CD4-positive, alpha-beta T cell treated with Interleukin-17A for 1 hour (primary cell): ENCODE measurements around the gene MSTN.

Source experiments
- DNase-seq: peaks from one replicate; pipeline ENCODE4 v3.0.0-alpha.2; 2020

The MSTN gene

GRCh38 chr2:190062601-190063000 lies at the start of gene MSTN:
Gene MSTN, minus strand, starts transcription at chr2:190062729. Its CDS starts 133 bp downstream, at chr2:190062596.
- no peak for DNase-seq

DNA sequence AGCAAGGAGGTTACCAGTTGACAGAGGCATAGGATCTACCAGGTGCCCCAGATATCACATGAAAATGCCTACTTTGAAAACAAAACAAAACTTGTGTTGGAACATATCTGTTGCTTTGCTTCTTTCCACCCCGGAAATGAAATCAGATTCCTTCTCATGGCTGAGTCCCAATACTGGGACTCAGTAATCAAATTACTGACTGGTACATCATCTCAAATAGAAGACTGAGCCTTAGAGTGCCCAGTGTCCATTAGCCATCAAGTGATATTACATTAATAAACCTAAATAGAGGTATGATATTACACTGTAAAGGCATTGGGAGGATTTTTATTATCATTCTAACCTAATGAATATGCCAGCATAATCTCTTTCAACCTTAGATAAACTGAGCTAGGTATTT lies 48.6 kb upstream of the MSTN start:
- no peak for DNase-seq

DNA sequence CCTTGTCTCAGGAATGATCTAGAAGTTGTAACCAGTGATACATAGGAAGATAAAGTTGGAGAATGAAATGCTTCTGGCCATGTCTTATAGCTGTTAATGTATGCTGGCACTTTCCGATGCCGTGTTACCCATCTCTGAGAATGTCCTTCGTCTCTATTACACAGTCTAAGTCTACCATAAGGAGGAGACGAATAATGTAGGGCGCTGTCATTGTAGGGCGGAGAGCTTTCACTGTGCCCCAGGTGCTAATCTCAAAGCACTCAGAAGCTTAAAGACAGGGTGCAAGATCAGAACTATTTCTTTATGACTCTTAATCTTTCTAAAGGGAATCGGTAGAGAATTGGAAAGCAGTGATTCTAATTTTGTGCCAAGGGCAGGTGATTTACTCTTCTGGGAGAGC lies 48.2 kb upstream of the MSTN start:
- DNase-seq = no peak

DNA sequence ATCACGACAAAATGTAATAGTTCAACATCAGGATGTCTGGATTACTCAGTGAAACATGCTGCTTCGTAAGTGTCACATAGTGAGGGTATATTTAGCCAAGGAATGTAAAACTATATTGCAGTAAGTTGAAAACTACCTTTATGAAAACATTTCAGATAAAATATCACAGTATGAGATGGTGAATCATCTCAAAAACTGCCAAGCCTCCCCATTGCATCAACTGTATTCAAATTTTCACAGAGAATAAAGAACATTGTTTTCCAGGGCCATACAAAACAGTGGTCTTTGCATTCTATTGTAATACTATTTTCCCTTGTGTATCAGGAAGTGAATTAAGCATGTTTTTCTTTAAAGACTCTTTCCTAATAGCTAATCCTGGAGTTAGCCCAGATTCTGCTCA lies 47.6 kb upstream of the MSTN start:
- DNase-seq = no peak

DNA sequence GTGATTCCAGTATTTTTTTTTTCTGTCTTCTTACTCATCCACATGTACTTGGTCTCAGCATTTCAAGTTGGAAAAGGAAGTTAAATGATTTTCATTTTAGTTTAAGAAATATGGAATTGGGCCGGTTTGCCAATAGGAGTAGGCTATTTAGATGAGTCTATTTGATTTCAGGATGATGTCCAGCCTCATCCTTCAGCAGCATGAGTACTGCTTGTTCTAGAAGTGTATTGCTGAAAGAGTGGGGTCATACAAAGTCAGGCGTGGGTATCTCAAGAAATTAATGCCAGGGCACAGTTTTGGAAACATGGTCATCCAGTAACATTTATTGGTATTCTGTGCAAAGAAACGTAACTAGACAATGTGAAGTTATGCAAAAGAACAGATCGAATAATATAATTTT lies 44.9 kb upstream of the MSTN start:
- no peak for DNase-seq

GRCh38 chr2:190106783-190107182 lies 44.3 kb upstream of the MSTN start:
- DNase-seq = no peak

DNA sequence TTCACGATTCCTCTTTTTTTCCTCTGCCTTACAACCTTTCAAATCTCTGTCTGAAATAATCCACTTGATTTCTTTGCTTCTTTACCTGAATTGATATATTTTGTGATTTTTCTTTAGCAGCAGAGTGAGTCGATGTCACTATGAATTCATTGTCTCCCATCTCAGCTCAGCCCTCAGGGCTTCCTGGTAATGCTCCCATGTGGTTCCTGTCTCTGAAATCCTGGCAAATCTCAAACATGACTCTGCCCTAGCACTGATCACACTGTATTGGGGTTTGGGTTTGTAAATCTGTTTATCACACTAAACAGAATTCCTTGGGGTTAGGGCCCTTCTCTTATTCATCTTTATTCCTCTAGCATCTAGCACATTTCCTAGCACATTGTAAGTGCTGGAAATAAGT lies 43.0 kb upstream of the MSTN start:
- no peak for DNase-seq

DNA sequence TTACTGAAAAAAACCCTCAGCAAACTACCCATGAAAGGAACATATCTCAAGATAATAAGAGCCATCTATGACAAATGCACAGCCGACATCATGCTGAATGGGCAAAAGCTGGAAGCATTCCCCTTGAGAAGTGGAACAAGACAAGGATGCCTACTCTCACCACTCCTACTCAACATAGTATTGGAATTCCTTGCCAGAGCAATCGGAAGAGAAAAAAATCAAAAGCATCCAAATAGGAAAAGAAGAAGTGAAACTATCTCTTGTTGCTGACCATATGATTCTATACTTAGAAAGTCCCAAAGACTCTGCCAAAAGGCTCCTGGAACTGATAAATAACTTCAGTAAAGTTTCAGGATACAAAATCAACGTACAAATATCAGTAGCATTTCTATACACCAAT lies 40.6 kb upstream of the MSTN start:
- no peak for DNase-seq

DNA sequence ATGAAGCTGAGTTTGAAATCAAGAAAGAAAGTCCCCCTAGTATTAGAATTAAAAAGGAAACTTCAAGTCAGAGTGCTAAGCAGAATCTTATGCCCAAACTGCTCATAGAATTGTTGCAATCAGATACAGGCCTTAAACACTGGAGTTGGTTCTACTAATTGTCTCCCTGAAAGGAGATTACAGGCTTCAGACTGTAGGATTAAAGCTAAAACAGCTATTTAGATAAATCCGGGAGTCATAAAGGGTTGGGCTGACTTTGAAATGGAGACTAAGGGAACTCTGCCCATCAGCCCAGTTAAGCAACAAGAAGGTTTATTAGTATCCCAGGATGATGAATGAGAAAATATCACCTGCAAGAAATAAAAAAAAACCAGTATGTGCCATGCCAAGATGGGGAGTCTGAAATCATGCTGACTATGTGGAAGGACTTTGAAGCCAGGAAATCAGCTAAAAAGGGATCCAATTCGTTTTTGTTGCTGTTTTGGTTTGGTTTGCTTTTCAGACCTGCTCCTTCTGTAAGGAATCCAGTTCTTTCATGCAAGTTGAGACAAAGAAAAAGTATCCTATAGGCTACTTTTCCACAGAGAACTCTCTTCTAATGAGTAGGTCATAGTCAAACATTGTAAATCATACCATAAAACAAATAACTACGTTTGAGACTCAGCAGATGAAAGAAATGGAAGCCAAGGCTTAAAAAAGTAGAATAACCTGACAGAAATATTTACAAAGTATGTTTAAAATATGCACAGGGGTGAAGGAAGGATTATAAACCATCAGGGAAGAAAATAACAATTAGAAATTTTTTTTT lies 37.6 kb upstream of the MSTN start:
- no peak for DNase-seq

GRCh38 chr2:190098851-190099250 lies 36.3 kb upstream of the MSTN start:
- DNase-seq = no peak

DNA sequence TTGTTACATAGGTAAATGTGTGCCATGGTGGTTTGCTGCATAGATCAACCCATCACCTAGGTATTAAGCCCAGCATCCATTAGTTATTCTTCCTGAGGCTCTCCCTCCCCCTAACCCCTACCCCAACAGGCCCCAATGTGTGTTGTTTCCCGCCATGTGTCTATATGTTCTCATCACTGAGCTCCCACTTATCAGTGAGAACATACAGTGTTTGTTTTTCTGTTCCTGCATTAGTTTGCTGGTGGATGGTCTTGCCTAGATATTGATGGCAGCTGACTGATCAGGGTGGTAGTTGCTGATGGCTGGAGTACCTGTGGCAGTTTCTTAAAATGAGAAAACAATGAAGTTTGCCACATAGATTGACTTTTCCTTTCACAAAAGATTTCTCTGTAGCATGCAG lies 34.6 kb upstream of the MSTN start:
- no peak for DNase-seq

DNA sequence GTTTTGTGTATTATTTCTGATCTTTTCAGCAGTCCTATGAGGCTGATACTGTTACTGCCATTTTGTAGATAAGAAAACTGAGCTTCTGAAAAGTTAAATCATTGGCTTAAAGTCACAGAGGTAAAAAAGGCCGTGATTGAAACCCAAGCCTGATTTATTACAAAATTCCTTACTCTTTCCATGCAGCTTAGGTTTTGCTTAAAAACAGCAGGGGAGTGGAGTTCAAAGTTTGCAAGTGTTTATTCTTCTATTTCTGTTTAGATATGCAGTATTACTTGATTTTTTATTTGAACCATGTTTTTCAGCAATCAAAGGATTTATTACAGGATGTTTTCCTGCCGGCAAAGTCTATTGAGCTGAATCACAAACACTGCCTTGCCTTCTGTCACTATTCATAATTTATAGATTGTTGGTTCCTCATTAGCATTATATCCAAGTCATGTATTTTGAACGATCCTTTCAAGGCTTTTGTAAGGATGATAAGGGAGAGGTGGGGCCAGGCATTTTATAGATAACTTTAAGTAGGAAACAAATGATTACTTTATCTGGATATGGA lies 31.9 kb upstream of the MSTN start:
- DNase-seq = no peak

DNA sequence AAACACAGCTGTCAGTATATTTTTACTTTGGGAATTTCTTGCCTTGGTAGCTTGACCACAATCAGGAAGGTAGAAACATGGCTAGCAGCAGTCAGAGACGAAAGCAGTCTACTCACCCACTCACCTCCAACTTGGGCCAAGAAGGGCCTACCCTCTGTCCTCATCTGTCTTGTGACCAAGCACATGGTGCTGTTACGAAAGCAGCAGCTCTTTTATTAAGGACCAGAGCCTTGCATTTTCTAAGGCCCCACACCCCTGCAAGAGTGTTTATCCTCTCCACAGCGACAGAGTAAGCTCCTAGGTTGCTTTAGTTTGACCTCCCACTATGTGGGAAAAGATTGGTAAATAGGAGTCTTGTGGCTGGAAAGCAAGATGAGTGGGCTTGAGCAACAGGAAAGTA lies 31.3 kb upstream of the MSTN start:
- DNase-seq = no peak

GRCh38 chr2:190090148-190090547 lies 27.6 kb upstream of the MSTN start:
- no peak for DNase-seq

DNA sequence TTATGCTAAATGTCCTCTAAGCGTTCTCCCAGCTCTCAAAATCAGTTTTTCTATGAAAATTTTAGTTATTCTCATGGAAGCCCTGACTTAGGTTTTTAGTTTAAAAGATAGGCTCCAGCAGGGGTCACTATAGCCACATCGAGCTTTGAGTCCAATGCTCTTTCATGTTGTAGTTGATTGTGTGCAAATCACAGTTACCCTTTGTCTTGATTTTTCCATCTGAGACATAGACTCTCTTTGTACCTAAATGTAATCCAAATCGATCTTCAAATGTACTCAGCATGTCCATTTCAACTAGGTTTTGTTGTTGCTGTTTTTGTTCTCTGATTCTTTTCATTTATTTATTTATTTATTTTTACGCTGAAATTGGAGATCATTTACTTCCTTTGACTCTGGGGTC lies 26.4 kb upstream of the MSTN start:
- peak; percentile 70 for DNase-seq

DNA sequence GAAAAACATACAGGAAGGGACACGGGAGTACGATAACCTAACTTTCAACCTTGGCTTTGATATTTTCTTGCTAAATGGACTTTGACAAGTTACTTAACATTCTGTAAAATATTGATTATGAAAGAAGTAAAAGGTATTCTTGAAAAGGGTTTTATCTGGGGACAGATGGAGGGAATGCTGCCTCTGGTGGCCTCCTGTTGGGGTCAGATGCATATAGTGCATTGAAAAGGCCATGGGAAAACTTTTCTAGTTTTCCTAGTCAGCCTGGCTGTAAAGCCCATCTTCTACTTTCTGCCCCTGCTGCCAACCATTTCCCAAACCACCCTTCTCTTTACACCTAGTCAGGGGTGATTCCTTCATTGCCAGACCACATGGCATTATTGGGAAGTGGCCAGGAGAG lies 22.2 kb upstream of the MSTN start:
- no peak for DNase-seq

DNA sequence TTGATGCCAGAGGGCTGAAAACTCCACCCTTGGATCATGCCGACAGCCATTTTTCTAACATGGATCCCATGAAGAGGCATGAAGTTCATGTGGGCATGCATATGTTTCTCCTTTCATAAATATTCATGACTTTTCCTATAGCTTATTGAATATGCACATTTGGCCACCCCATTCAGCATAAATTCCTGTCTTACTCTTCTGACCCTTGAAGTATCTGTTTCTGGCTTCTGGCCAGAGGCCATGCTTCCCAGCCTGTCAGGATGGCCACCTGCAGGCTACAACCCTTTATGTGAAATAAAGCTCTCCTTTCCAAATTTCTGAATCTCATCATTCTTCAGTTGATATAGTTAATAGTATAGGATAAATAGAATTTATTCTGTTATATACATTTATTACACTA lies 19.6 kb upstream of the MSTN start:
- no peak for DNase-seq

GRCh38 chr2:190080527-190081049 lies 18.1 kb upstream of the MSTN start:
- DNase-seq = no peak

- DNase-seq = no peak
These were observed 16.6 kb upstream of the MSTN start for GRCh38 chr2:190079160-190079559.

- no peak for DNase-seq
These were observed 13.1 kb upstream of the MSTN start for GRCh38 chr2:190075623-190076022.

GRCh38 chr2:190069936-190070696 lies 7.6 kb upstream of the MSTN start:
- DNase-seq = peak; percentile 55

DNA sequence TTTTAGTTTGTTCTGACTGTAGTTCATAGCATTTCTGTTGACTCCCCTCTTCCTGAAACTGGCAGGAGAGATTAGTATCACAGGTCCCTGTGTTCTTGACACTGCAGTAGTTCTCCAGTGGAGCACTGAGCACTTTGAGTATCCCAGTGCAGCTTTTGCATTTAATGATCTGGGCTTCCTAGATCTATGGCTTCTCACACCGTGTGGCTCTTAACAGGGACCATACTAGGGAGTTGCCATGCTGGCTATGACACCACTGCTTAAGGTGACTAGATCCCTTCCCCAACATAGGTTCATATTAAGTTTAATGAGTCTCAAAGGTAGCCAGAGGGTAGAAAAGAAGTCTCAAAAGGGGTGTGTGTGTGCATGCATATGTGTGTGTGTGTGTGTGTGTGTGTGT lies 6.2 kb upstream of the MSTN start:
- no peak for DNase-seq

GRCh38 chr2:190065839-190066238 lies 3.3 kb upstream of the MSTN start:
- no peak for DNase-seq

DNA sequence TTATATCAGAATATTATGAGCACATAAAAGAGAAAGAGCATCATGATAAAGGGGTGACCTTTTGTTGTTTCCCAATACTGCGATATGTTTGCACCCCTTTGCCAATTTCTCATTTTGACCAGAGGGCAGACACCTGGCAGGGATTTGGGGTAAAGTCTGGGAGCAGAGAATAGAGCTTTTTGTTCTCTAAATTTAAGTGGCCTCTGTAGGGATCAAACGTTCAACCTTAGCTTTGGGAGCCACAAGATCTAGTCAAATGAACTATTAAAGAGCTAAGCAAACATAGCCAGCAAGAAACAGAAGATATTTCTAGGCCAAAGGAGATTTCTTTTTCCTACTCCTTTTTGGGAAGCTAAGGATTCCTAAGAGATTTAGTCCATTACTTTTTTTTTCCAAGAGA lies 1.1 kb upstream of the MSTN start:
- DNase-seq = no peak
